Central memory CD8-positive, alpha-beta T cell (primary cell): ENCODE data around the gene ATXN3L.
"Not testable (repeated sequence)": the region's sequence is repeated elsewhere in the genome, so short reads cannot be mapped to it uniquely, and the experiment has no call there.

Source experiments
- ATAC-seq: fragments of 150-1000 bp; cut with Tn5 transposase; replicated peaks from 2 replicates; pipeline ENCODE4 v1.10.0; 2022; ENCODE audit warnings: mild to moderate bottlenecking, moderate FRiP score, moderate number of reproducible peaks; ENCODE audit not compliant: poor library complexity, severe bottlenecking; ENCODE audit errors: extremely low read depth
- DNase-seq, 2 donors: peaks; one replicate each; pipeline ENCODE4 v3.0.0; 2021; ENCODE audit warnings: low spot score in 2 of 2
- H3K27ac Mint-ChIP-seq: one replicate; pipeline ENCODE4 v1.8.0; 2022; ENCODE audit warnings: low read depth, mild to moderate bottlenecking, moderate library complexity, mixed read lengths
- H3K27me3 Mint-ChIP-seq: one replicate; pipeline ENCODE4 v1.8.0; 2022; ENCODE audit warnings: mixed read lengths
- H3K36me3 Mint-ChIP-seq: one replicate; pipeline ENCODE4 v1.8.0; 2022; ENCODE audit warnings: mild to moderate bottlenecking, moderate library complexity, mixed read lengths; ENCODE audit not compliant: insufficient read depth
- H3K4me1 Mint-ChIP-seq: one replicate; pipeline ENCODE4 v1.8.0; 2022; ENCODE audit warnings: mixed read lengths
- H3K4me3 Mint-ChIP-seq: one replicate; pipeline ENCODE4 v1.8.0; 2022; ENCODE audit warnings: mild to moderate bottlenecking, moderate library complexity, mixed read lengths
- H3K9me3 Mint-ChIP-seq: one replicate; pipeline ENCODE4 v1.8.0; 2022; ENCODE audit warnings: mixed read lengths

ATXN3L gene

DNA sequence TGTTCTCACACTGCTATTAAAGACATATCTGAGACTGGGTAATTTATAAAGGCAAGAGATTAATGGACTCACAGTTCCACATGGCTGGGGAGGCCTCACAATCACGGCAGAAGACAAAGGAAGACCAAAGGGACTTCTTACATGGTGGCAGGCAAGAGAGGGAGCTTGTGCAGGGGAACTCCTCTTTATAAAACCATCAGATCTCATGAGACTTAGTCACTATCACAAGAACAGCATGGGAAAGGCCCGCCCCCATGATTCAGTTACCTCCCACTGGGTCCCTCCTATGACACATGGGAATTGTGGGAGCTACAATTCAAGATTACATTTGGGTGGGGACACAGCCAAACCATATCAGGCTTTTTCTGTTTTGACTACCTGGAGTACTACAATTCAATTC is 16.6 kb downstream of the ATXN3L start:
- not testable (repeated sequence) for ATAC-seq, DNase-seq, H3K4me1 Mint-ChIP-seq, H3K36me3 Mint-ChIP-seq, H3K4me3 Mint-ChIP-seq, H3K27me3 Mint-ChIP-seq, H3K27ac Mint-ChIP-seq, H3K9me3 Mint-ChIP-seq

GRCh38 chrX:13298836-13299235 is 21.0 kb downstream of the ATXN3L start:
- no peaks in the 10 kb centered on the region for H3K27me3 Mint-ChIP-seq

DNA sequence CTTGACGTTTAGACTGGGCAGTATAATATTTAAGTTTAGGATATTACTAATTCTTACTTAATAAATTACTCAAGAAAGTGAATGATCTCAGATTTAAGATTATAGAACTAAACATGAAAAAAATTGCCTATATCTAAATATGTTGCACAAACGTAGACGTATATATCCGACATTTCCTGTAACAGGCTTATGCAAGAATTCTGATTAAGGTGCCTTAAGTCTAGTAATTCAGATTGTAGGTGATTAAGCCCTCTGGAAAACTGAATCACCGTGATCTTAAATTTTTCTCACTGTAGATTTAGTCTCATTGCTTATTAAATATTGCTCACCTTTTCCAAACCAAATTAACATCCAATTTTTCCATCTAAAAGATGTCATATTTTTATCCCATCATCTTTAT is 24.0 kb downstream of the ATXN3L start:
- Mint-ChIP-seq H3K27me3 (no peaks in the 10 kb centered on the region), H3K4me1 (no peaks in the 10 kb centered on the region), H3K36me3 (no peaks in the 10 kb centered on the region), H3K4me3 (no peak overlapping the region), H3K27ac (no peak overlapping the region), H3K9me3 (no peaks in the 10 kb centered on the region)
- DNase-seq = no peak
- no peak for ATAC-seq

More at GRCh38 chrX:13298836-13299235, 21.0 kb downstream of the ATXN3L start:
- ATAC-seq (no peak), DNase-seq (no peak)
- no peaks in the 10 kb centered on the region for H3K36me3 Mint-ChIP-seq
- H3K4me1 Mint-ChIP-seq = no peaks in the 10 kb centered on the region
- no peaks in the 10 kb centered on the region for H3K9me3 Mint-ChIP-seq
- H3K4me3 Mint-ChIP-seq = no peak overlapping the region
- H3K27ac Mint-ChIP-seq = no peak overlapping the region

DNA sequence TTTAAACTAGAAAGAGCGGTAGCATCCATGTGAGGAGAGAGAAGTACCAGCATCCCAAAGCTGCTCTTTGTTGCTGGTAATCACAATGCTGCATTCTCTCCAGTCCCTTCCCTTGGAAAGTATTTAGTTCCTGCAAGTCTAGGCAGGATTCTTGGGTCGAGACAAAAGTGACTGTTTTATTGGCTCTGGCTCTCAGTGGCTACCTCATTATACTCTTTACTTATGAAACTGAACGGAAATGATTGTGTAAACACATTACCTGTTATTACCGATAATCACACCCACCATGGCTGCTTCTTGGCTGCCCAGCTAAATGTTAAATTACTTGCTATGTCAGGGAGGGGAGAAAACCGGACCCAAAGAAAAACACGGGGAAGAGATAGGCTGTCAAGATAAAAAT is 26.2 kb downstream of the ATXN3L start:
- DNase-seq (no peak), ATAC-seq (no peak)
- Mint-ChIP-seq H3K4me3 (no peak overlapping the region), H3K27me3 (no peaks in the 10 kb centered on the region), H3K9me3 (no peaks in the 10 kb centered on the region), H3K27ac (no peak overlapping the region), H3K36me3 (no peaks in the 10 kb centered on the region), H3K4me1 (no peaks in the 10 kb centered on the region)

- H3K27ac Mint-ChIP-seq = no peak overlapping the region
- no peak overlapping the region for H3K4me3 Mint-ChIP-seq
- DNase-seq = no peak
- H3K27me3 Mint-ChIP-seq = no peaks in the 10 kb centered on the region
- no peak for ATAC-seq
- no peaks in the 10 kb centered on the region for H3K9me3 Mint-ChIP-seq
- H3K4me1 Mint-ChIP-seq = no peaks in the 10 kb centered on the region
- no peaks in the 10 kb centered on the region for H3K36me3 Mint-ChIP-seq
Measured at GRCh38 chrX:13290891-13291614, 28.8 kb downstream of the ATXN3L start.

GRCh38 chrX:13288671-13289070 is 31.2 kb downstream of the ATXN3L start:
- H3K27me3 Mint-ChIP-seq = no peaks in the 10 kb centered on the region
- H3K4me3 Mint-ChIP-seq = no peak overlapping the region
- H3K36me3 Mint-ChIP-seq = no peaks in the 10 kb centered on the region
- no peaks in the 10 kb centered on the region for H3K4me1 Mint-ChIP-seq
- no peak overlapping the region for H3K27ac Mint-ChIP-seq
- no peak for ATAC-seq
- H3K9me3 Mint-ChIP-seq = no peaks in the 10 kb centered on the region
- DNase-seq = no peak

DNA sequence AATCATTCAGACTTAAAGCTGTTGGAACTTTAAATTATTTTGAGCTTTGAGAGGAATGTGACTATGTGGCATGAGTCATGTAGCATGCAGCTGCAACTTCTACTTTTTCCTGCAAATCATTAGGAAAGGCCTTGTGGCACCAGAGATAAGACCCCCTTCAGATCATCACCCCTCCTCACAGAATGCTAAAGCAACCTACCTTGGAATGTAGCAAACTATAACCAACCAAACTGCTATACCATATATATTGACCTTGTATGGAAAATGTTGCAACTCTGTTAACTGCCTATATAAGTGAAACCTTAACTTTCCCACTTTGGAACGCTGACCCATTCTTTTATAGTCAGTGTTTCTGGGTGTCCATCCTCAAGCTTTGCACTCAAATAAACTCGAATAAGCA is 32.0 kb downstream of the ATXN3L start:
- DNase-seq (no peak), ATAC-seq (no peak)
- no peaks in the 10 kb centered on the region for H3K9me3 Mint-ChIP-seq
- no peak overlapping the region for H3K27ac Mint-ChIP-seq
- H3K36me3 Mint-ChIP-seq = no peaks in the 10 kb centered on the region
- no peak overlapping the region for H3K4me3 Mint-ChIP-seq
- H3K4me1 Mint-ChIP-seq = no peaks in the 10 kb centered on the region
- no peaks in the 10 kb centered on the region for H3K27me3 Mint-ChIP-seq

DNA sequence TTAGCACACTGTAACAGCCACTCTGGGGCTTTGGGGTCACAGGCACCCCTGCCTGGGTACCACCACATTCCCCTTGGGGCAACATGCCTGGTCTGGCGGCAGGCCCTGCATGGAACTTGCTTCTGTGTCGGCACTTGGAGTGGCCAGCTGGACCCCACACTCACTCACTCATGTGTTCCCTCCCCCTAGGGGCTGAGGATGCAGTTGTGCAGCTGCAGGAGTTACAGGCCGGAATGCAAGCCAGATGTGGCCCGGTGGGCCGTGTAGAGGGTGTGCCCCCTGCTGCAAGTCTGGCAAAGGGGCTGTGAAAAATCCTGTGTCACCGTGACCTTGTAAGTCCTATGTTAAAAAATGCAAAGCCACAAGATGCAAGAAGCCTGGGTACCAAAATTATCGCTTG is 34.2 kb downstream of the ATXN3L start:
- H3K27me3 Mint-ChIP-seq = no peaks in the 10 kb centered on the region
- no peak overlapping the region for H3K27ac Mint-ChIP-seq
- no peaks in the 10 kb centered on the region for H3K4me1 Mint-ChIP-seq
- no peak overlapping the region for H3K4me3 Mint-ChIP-seq
- H3K9me3 Mint-ChIP-seq = no peaks in the 10 kb centered on the region
- H3K36me3 Mint-ChIP-seq = no peaks in the 10 kb centered on the region
- ATAC-seq (no peak), DNase-seq (no peak)

- Mint-ChIP-seq H3K36me3 (no peaks in the 10 kb centered on the region), H3K4me3 (no peak overlapping the region), H3K9me3 (no peaks in the 10 kb centered on the region), H3K27ac (no peak overlapping the region), H3K4me1 (no peaks in the 10 kb centered on the region), H3K27me3 (no peaks in the 10 kb centered on the region)
- no peak for DNase-seq
- no peak for ATAC-seq
Measured at GRCh38 chrX:13285229-13285628, 34.6 kb downstream of the ATXN3L start.

GRCh38 chrX:13284570-13284969 is 35.3 kb downstream of the ATXN3L start:
- H3K9me3 Mint-ChIP-seq = no peaks in the 10 kb centered on the region
- H3K36me3 Mint-ChIP-seq = no peaks in the 10 kb centered on the region
- no peaks in the 10 kb centered on the region for H3K4me1 Mint-ChIP-seq
- H3K27ac Mint-ChIP-seq = no peak overlapping the region
- no peak overlapping the region for H3K4me3 Mint-ChIP-seq
- ATAC-seq (no peak), DNase-seq (no peak)
- no peaks in the 10 kb centered on the region for H3K27me3 Mint-ChIP-seq

DNA sequence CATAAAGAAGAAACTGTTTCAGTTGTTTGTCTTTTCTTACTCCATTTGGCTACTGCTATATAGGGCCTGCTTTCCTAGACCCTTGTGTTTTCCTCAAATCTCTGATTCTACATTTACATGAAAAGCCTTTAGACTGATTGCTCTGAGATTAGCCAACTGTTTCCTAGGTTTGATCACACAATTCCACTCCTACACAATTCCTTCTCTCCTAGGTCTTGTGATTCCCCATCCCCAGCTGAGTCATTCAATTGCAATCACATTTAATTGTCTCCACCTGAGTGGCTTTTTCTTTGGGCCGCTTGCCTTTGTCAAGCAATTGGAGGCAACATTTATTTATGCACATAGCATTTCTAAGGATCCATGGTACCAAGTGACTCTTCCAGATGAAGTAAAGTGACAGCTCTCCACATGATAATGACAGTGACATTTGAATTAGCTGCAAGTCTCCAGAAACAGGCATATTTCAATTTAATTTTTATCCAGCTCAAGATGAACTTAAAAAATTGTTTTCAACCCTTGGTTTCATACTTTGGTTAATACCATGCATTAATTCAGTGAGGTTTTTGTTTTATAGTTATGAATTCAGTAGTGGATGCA is 35.8 kb downstream of the ATXN3L start:
- no peak overlapping the region for H3K27ac Mint-ChIP-seq
- no peaks in the 10 kb centered on the region for H3K4me1 Mint-ChIP-seq
- no peaks in the 10 kb centered on the region for H3K36me3 Mint-ChIP-seq
- H3K27me3 Mint-ChIP-seq = no peaks in the 10 kb centered on the region
- no peak overlapping the region for H3K4me3 Mint-ChIP-seq
- DNase-seq (no peak), ATAC-seq (no peak)
- no peaks in the 10 kb centered on the region for H3K9me3 Mint-ChIP-seq

GRCh38 chrX:13283512-13283911 is 36.3 kb downstream of the ATXN3L start:
- H3K27ac Mint-ChIP-seq = no peak overlapping the region
- no peak overlapping the region for H3K4me3 Mint-ChIP-seq
- H3K9me3 Mint-ChIP-seq = no peaks in the 10 kb centered on the region
- DNase-seq = no peak
- no peaks in the 10 kb centered on the region for H3K4me1 Mint-ChIP-seq
- no peaks in the 10 kb centered on the region for H3K36me3 Mint-ChIP-seq
- no peaks in the 10 kb centered on the region for H3K27me3 Mint-ChIP-seq
- no peak for ATAC-seq

- ATAC-seq (no peak), DNase-seq (no peak)
- no peaks in the 10 kb centered on the region for H3K27me3 Mint-ChIP-seq
- no peak overlapping the region for H3K4me3 Mint-ChIP-seq
- H3K9me3 Mint-ChIP-seq = no peaks in the 10 kb centered on the region
- no peaks in the 10 kb centered on the region for H3K36me3 Mint-ChIP-seq
- no peaks in the 10 kb centered on the region for H3K4me1 Mint-ChIP-seq
- no peak overlapping the region for H3K27ac Mint-ChIP-seq
Measured at GRCh38 chrX:13281289-13281688, 38.6 kb downstream of the ATXN3L start.
